ENCODE data around the gene MTM1. TPM values are rescaled to one million over a fixed set of nuclear protein-coding genes. Genes with fewer than 3 reads are reported as not detected.

The MTM1 gene
- total and polyA plus RNA-seq, 12 donors: 2.4 to 14.0 (median 10.2) TPM

GRCh38 chrX:150594584-150594983 is 26.2 kb downstream of the MTM1 start:
- H3K27me3 ChIP-seq: no peaks in the 10 kb centered on the region
- H3K36me3 ChIP-seq: peaks cover 0 to 31% (median 0%) of the 10 kb centered on the region in 9 donors
- no peak overlapping the region for H3K27ac ChIP-seq
- H3K9me3 ChIP-seq: no peaks in the 10 kb centered on the region
- 82 to 83% methylated on average over 1 of the region's 1 CpG for WGBS, 2 donors
- intact Hi-C loops (cut with DNase I): no loop called here
- no peak overlapping the region for H3K4me3 ChIP-seq
- no peaks in the 10 kb centered on the region for H3K4me1 ChIP-seq
- DNase-seq (no peak), ATAC-seq (no peak)
- TF ChIP-seq, protein P1, sequence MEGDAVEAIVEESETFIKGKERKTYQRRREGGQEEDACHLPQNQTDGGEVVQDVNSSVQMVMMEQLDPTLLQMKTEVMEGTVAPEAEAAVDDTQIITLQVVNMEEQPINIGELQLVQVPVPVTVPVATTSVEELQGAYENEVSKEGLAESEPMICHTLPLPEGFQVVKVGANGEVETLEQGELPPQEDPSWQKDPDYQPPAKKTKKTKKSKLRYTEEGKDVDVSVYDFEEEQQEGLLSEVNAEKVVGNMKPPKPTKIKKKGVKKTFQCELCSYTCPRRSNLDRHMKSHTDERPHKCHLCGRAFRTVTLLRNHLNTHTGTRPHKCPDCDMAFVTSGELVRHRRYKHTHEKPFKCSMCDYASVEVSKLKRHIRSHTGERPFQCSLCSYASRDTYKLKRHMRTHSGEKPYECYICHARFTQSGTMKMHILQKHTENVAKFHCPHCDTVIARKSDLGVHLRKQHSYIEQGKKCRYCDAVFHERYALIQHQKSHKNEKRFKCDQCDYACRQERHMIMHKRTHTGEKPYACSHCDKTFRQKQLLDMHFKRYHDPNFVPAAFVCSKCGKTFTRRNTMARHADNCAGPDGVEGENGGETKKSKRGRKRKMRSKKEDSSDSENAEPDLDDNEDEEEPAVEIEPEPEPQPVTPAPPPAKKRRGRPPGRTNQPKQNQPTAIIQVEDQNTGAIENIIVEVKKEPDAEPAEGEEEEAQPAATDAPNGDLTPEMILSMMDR (IDR thresholded peaks at IDR 0.05): no peak

- ATAC-seq (no peak), DNase-seq (no peak)
- Histone ChIP-seq H3K4me1 (no peaks in the 10 kb centered on the region), H3K27ac (no peak overlapping the region), H3K4me3 (no peak overlapping the region), H3K36me3 (peaks cover 0 to 55% (median 0%) of the 10 kb centered on the region in 9 donors), H3K27me3 (no peaks in the 10 kb centered on the region), H3K9me3 (no peaks in the 10 kb centered on the region)
- intact Hi-C loops (cut with DNase I): no loop called here
- TF ChIP-seq, protein P1 (IDR thresholded peaks at IDR 0.05): no peak
- WGBS, 2 donors: 87 to 100% methylated on average over 1 of the region's 1 CpG
Observed at GRCh38 chrX:150599226-150599625, 30.8 kb downstream of the MTM1 start.

- TF ChIP-seq, protein P1 (IDR thresholded peaks at IDR 0.05): no peak
- DNase-seq (no peak), ATAC-seq (no peak)
- Histone ChIP-seq H3K9me3 (no peaks in the 10 kb centered on the region), H3K27ac (no peak overlapping the region), H3K4me1 (no peaks in the 10 kb centered on the region), H3K36me3 (peaks cover 0 to 47% (median 0%) of the 10 kb centered on the region in 9 donors), H3K27me3 (no peaks in the 10 kb centered on the region), H3K4me3 (no peak overlapping the region)
- intact Hi-C loops (cut with DNase I): no loop called here
Observed at GRCh38 chrX:150602296-150602695, 33.9 kb downstream of the MTM1 start.

DNA sequence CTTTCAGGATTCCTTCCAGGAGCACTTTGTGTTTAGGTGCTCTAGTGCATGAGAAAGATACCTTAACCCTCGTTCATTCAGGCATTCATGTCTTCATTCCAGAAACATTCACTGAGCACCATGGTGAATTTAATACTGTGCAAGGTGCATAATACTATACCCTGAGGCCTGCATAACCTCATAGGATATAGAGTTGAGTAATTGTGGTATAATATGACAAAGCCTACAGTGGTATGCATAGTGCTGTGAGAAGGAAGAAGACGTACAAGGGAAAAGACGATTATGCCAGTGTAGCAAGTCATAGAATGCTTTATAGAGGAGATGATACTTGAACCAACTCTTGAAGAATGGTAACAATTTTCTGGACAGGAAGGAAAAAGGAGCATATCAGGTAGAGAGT is 34.3 kb downstream of the MTM1 start:
- DNase-seq: no peak
- H3K27ac ChIP-seq: no peak overlapping the region
- ATAC-seq: no peak
- intact Hi-C loops (cut with DNase I): no loop called here
- no peaks in the 10 kb centered on the region for H3K9me3 ChIP-seq
- WGBS, 2 donors: 95 to 98% methylated on average over 3 of the region's 3 CpGs
- H3K4me1 ChIP-seq: peaks cover 0 to 4% (median 0%) of the 10 kb centered on the region in 9 donors
- TF ChIP-seq, protein P1 (IDR thresholded peaks at IDR 0.05): no peak
- no peaks in the 10 kb centered on the region for H3K27me3 ChIP-seq
- peaks cover 0 to 42% (median 0%) of the 10 kb centered on the region in 9 donors for H3K36me3 ChIP-seq
- H3K4me3 ChIP-seq: no peak overlapping the region
